ENCODE results near the gene RFTN2.

GRCh38 chr2:197666277-197666676 is 9.1 kb downstream of the RFTN2 start:
- TF ChIP-seq YY1 (IDR thresholded peaks at IDR 0.05; ENCODE audit: insufficient read depth, insufficient replicate concordance, low read depth, low read length), result no peak
- no peak for TF ChIP-seq EP300 (IDR thresholded peaks at IDR 0.05; ENCODE audit: low read depth in 2 of 2, low read length in 2 of 2)
- no peak for TF ChIP-seq EP300 (CRISPR knock-in tag; IDR thresholded peaks at IDR 0.05; ENCODE audit: borderline replicate concordance)
- no peak for TF ChIP-seq ZSCAN25 (CRISPR knock-in tag; IDR thresholded peaks at IDR 0.05)
- no peak for TF ChIP-seq ZNF354B (CRISPR knock-in tag; IDR thresholded peaks at IDR 0.05)
- TF ChIP-seq, protein P1, sequence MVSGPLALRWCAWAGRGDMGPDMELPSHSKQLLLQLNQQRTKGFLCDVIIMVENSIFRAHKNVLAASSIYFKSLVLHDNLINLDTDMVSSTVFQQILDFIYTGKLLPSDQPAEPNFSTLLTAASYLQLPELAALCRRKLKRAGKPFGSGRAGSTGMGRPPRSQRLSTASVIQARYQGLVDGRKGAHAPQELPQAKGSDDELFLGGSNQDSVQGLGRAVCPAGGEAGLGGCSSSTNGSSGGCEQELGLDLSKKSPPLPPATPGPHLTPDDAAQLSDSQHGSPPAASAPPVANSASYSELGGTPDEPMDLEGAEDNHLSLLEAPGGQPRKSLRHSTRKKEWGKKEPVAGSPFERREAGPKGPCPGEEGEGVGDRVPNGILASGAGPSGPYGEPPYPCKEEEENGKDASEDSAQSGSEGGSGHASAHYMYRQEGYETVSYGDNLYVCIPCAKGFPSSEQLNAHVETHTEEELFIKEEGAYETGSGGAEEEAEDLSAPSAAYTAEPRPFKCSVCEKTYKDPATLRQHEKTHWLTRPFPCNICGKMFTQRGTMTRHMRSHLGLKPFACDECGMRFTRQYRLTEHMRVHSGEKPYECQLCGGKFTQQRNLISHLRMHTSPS (CRISPR knock-in tag; IDR thresholded peaks at IDR 0.05; ENCODE audit: low read depth), result no peak
- TF ChIP-seq CTCF (CRISPR knock-in tag; IDR thresholded peaks at IDR 0.05), result no peak
- TF ChIP-seq POLR2A (IDR thresholded peaks at IDR 0.05; ENCODE audit: insufficient read depth in 1 of 2, low read depth in 2 of 2, low read length in 2 of 2), result no peak
- TF ChIP-seq XBP1 (CRISPR knock-in tag; IDR thresholded peaks at IDR 0.05), result no peak
- TF ChIP-seq, protein P2, sequence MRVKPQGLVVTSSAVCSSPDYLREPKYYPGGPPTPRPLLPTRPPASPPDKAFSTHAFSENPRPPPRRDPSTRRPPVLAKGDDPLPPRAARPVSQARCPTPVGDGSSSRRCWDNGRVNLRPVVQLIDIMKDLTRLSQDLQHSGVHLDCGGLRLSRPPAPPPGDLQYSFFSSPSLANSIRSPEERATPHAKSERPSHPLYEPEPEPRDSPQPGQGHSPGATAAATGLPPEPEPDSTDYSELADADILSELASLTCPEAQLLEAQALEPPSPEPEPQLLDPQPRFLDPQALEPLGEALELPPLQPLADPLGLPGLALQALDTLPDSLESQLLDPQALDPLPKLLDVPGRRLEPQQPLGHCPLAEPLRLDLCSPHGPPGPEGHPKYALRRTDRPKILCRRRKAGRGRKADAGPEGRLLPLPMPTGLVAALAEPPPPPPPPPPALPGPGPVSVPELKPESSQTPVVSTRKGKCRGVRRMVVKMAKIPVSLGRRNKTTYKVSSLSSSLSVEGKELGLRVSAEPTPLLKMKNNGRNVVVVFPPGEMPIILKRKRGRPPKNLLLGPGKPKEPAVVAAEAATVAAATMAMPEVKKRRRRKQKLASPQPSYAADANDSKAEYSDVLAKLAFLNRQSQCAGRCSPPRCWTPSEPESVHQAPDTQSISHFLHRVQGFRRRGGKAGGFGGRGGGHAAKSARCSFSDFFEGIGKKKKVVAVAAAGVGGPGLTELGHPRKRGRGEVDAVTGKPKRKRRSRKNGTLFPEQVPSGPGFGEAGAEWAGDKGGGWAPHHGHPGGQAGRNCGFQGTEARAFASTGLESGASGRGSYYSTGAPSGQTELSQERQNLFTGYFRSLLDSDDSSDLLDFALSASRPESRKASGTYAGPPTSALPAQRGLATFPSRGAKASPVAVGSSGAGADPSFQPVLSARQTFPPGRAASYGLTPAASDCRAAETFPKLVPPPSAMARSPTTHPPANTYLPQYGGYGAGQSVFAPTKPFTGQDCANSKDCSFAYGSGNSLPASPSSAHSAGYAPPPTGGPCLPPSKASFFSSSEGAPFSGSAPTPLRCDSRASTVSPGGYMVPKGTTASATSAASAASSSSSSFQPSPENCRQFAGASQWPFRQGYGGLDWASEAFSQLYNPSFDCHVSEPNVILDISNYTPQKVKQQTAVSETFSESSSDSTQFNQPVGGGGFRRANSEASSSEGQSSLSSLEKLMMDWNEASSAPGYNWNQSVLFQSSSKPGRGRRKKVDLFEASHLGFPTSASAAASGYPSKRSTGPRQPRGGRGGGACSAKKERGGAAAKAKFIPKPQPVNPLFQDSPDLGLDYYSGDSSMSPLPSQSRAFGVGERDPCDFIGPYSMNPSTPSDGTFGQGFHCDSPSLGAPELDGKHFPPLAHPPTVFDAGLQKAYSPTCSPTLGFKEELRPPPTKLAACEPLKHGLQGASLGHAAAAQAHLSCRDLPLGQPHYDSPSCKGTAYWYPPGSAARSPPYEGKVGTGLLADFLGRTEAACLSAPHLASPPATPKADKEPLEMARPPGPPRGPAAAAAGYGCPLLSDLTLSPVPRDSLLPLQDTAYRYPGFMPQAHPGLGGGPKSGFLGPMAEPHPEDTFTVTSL (CRISPR knock-in tag; IDR thresholded peaks at IDR 0.05; ENCODE audit: borderline replicate concordance), result no peak
- TF ChIP-seq HOXA7 (CRISPR knock-in tag; IDR thresholded peaks at IDR 0.05), result no peak
- no peak for TF ChIP-seq SP1 (IDR thresholded peaks at IDR 0.05)
- TF ChIP-seq SP1 (CRISPR knock-in tag; IDR thresholded peaks at IDR 0.05), result no peak
- TF ChIP-seq, protein P3, sequence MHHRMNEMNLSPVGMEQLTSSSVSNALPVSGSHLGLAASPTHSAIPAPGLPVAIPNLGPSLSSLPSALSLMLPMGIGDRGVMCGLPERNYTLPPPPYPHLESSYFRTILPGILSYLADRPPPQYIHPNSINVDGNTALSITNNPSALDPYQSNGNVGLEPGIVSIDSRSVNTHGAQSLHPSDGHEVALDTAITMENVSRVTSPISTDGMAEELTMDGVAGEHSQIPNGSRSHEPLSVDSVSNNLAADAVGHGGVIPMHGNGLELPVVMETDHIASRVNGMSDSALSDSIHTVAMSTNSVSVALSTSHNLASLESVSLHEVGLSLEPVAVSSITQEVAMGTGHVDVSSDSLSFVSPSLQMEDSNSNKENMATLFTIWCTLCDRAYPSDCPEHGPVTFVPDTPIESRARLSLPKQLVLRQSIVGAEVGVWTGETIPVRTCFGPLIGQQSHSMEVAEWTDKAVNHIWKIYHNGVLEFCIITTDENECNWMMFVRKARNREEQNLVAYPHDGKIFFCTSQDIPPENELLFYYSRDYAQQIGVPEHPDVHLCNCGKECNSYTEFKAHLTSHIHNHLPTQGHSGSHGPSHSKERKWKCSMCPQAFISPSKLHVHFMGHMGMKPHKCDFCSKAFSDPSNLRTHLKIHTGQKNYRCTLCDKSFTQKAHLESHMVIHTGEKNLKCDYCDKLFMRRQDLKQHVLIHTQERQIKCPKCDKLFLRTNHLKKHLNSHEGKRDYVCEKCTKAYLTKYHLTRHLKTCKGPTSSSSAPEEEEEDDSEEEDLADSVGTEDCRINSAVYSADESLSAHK (CRISPR knock-in tag; IDR thresholded peaks at IDR 0.05; ENCODE audit: borderline replicate concordance), result no peak
- TF ChIP-seq REST (IDR thresholded peaks at IDR 0.05; ENCODE audit: borderline replicate concordance in 1 of 2, low read depth in 1 of 2, low read length in 2 of 2), result no peak
- TF ChIP-seq RAD21 (CRISPR knock-in tag; IDR thresholded peaks at IDR 0.05), result no peak

All from HepG2 (cell line).